ENCODE measurements around the gene ATF7. TPM values are rescaled to one million over a fixed set of nuclear protein-coding genes. Genes with fewer than 3 reads are reported as not detected.

The ATF7 gene
- total RNA-seq, 1 experiment from 2014 or later, result 26.9 TPM

DNA sequence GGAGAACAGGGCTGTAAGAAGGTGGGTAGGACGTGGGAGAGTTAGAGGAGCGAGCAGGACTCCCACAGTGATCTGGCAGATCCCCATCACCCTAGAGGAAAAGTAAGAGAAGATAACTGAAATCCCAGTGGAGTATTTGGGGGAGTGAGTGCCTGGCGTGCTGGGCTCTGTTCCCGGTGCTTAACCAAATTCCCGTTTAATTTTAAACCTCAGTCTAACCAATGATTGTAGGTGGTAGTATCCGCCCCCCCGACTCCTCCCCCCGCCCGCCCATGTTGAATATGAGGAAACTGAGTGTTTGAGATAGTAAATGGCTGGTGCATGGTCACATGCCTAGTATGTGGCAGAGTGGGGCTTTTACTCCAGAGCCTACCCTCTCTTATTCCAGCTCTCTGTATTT, 123.9 kb downstream of the ATF7 start:
- ChIA-PET POLR2A (no interaction called here), CTCF (no interaction called here)
- H3K27me3 Mint-ChIP-seq (ENCODE audit: insufficient read depth, unreplicated experiment), result no peaks in the 10 kb centered on the region
- DNase-seq, result no peak
- no peaks in the 10 kb centered on the region for H3K9me3 ChIP-seq
- no peaks in the 10 kb centered on the region for H3K27me3 ChIP-seq (replicated peaks; ENCODE audit: control insufficient read depth, insufficient read depth, low read length)
- H3K4me3 Mint-ChIP-seq (ENCODE audit: unreplicated experiment), result peak overlapping the region; percentile 80
- TF ChIP-seq, protein P1, sequence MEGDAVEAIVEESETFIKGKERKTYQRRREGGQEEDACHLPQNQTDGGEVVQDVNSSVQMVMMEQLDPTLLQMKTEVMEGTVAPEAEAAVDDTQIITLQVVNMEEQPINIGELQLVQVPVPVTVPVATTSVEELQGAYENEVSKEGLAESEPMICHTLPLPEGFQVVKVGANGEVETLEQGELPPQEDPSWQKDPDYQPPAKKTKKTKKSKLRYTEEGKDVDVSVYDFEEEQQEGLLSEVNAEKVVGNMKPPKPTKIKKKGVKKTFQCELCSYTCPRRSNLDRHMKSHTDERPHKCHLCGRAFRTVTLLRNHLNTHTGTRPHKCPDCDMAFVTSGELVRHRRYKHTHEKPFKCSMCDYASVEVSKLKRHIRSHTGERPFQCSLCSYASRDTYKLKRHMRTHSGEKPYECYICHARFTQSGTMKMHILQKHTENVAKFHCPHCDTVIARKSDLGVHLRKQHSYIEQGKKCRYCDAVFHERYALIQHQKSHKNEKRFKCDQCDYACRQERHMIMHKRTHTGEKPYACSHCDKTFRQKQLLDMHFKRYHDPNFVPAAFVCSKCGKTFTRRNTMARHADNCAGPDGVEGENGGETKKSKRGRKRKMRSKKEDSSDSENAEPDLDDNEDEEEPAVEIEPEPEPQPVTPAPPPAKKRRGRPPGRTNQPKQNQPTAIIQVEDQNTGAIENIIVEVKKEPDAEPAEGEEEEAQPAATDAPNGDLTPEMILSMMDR (IDR thresholded peaks at IDR 0.05; ENCODE audit: insufficient read depth in 1 of 2, low read depth in 1 of 2, low read length in 1 of 2, severe bottlenecking in 1 of 2, unreplicated experiment in 1 of 2), result no peak
- H3K36me3 Mint-ChIP-seq (ENCODE audit: insufficient read depth, unreplicated experiment), result peaks cover 38% of the 10 kb centered on the region
- H3K4me1 Mint-ChIP-seq (ENCODE audit: low read depth, unreplicated experiment), result peaks cover 24% of the 10 kb centered on the region
- H3K4me3 ChIP-seq (ENCODE audit: low read depth, low read length), result no peak overlapping the region; the same call in 1 of the 2 replicates
- peaks cover 2% of the 10 kb centered on the region for H3K36me3 ChIP-seq (ENCODE audit: control insufficient read depth, insufficient read depth, low read length)
- H3K4me1 ChIP-seq, result peaks cover 7% of the 10 kb centered on the region; the same call in 1 of the 2 replicates
- H3K27ac Mint-ChIP-seq (ENCODE audit: unreplicated experiment), result peak overlapping the region; percentile 86
- no peaks in the 10 kb centered on the region for H3K9me3 Mint-ChIP-seq (ENCODE audit: unreplicated experiment)
- BruUV-seq (replicated peaks), result no TSS peak
- intact Hi-C loops (cut with micrococcal nuclease; ENCODE audit: unreplicated experiment), result no loop called here

DNA sequence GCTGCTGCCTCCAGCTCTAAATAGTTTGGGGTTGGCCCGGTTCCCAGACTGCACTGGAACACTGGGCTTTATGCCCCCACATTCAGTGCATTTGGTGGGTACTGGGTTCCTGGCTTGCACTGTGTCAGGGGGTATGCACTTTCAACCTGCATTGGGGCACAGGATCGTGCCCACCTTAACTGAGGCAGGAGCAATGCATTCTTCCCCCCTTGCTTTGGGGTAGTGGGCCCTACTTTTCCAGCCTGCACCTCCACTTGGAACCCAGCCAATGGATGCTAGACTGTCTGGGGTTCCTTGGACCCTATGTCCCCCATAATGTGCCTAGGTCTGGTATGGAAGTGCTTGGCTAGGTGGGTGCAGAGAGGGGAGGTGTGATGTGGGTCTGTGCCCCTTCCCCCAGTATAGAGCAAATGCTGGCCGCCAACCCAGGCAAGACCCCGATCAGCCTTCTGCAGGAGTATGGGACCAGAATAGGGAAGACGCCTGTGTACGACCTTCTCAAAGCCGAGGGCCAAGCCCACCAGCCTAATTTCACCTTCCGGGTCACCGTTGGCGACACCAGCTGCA, 124.5 kb downstream of the ATF7 start:
- Mint-ChIP-seq H3K36me3 (ENCODE audit: insufficient read depth, unreplicated experiment) (peaks cover 32% of the 10 kb centered on the region), H3K27me3 (ENCODE audit: insufficient read depth, unreplicated experiment) (no peaks in the 10 kb centered on the region), H3K4me1 (ENCODE audit: low read depth, unreplicated experiment) (peaks cover 24% of the 10 kb centered on the region), H3K4me3 (ENCODE audit: unreplicated experiment) (peak overlapping the region; percentile 80), H3K27ac (ENCODE audit: unreplicated experiment) (peak overlapping the region; percentile 86), H3K9me3 (ENCODE audit: unreplicated experiment) (no peaks in the 10 kb centered on the region)
- intact Hi-C loops (cut with micrococcal nuclease; ENCODE audit: unreplicated experiment), result loop anchor here (1.0 to 2.0 kb wide), 4 partner anchors 8 to 777 kb away; no protein-coding TSS in a partner anchor
- TSS peak; percentile 72 for BruUV-seq (replicated peaks)
- Histone ChIP-seq H3K9me3 (no peaks in the 10 kb centered on the region), H3K4me3 (ENCODE audit: low read depth, low read length) (peak overlapping the region; percentile 63), H3K36me3 (ENCODE audit: control insufficient read depth, insufficient read depth, low read length) (no peaks in the 10 kb centered on the region), H3K27me3 (replicated peaks; ENCODE audit: control insufficient read depth, insufficient read depth, low read length) (no peaks in the 10 kb centered on the region), H3K4me1 (peaks cover 9% of the 10 kb centered on the region)
- ChIA-PET POLR2A (interaction anchor here (0.6 to 2.0 kb wide), 11 partner anchors 10 to 267 kb away, joined by 3 to 20 read pairs (median 6); partner anchors contain the start of genes AAAS, MYG1 and SP1), CTCF (interaction anchor here (0.7 to 1.7 kb wide), 10 partner anchors 10 to 437 kb away, joined by 3 to 18 read pairs (median 4); partner anchors contain the start of genes AAAS, ATP5MC2 and HOXC13)
- TF ChIP-seq, protein P1 (IDR thresholded peaks at IDR 0.05; ENCODE audit: insufficient read depth in 1 of 2, low read depth in 1 of 2, low read length in 1 of 2, severe bottlenecking in 1 of 2, unreplicated experiment in 1 of 2), result no peak
- DNase-seq, result no peak

DNA sequence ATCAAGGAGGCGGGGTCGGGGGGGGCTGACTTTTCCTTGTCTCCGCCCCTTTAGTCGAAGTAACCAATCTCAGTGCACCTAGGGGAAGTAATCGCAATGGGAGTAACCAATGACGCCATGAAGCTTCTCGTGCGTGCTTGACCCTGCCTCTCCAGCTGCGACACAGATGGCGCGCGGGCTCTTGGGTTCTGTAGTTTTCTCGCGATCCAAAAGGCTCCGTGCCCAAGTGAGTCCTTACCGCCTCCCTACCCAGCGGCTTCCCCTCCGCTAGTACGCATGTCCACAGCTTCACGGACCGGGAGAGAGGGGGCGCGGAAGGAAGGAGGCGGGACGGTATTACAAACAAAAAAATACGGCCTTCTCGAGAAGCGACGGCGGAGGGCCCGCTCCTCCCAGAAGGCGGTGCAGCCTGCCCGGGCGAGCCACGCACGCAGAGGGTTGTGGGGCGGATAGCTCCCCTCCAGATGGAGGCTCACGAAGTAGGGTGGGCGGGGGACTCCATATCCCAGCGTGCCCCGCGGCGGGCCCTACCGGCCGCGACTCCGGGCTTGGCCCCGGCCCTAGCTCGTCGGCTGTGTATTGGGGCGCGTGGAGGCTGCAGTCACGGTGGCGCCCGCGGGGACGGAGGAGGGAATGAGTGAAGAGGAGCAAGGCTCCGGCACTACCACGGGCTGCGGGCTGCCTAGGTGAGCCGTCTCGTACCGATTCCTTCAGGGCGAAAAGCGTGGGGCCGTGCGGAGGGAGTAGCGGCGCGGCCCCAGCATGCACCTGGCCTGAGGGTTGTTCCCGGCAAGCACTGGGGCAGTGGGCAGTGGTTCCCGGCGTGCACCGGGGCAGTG, 125.2 kb downstream of the ATF7 start, which contains the start of gene TARBP2:
TARBP2 (plus strand) TSS at position 508 of the 839 bp plus-strand sequence; CDS start at position 634, 126 bp downstream.
- no peaks in the 10 kb centered on the region for H3K36me3 ChIP-seq (ENCODE audit: control insufficient read depth, insufficient read depth, low read length)
- peak within 1 kb of the TSS; percentile 63 for H3K4me3 ChIP-seq (ENCODE audit: low read depth, low read length)
- TF ChIP-seq, protein P1 (IDR thresholded peaks at IDR 0.05; ENCODE audit: insufficient read depth in 1 of 2, low read depth in 1 of 2, low read length in 1 of 2, severe bottlenecking in 1 of 2, unreplicated experiment in 1 of 2), result no peak
- peaks cover 16% of the 10 kb centered on the region for H3K4me1 ChIP-seq
- Mint-ChIP-seq H3K9me3 (ENCODE audit: unreplicated experiment) (no peaks in the 10 kb centered on the region), H3K4me1 (ENCODE audit: low read depth, unreplicated experiment) (peaks cover 31% of the 10 kb centered on the region), H3K36me3 (ENCODE audit: insufficient read depth, unreplicated experiment) (peaks cover 28% of the 10 kb centered on the region), H3K27ac (ENCODE audit: unreplicated experiment) (peak within 1 kb of the TSS; percentile 86), H3K27me3 (ENCODE audit: insufficient read depth, unreplicated experiment) (no peaks in the 10 kb centered on the region), H3K4me3 (ENCODE audit: unreplicated experiment) (peak within 1 kb of the TSS; percentile 80)
- POLR2A ChIA-PET, result interaction anchor here (0.6 to 2.0 kb wide), 17 partner anchors 9 to 267 kb away, joined by 3 to 20 read pairs (median 4); partner anchors contain the start of genes AAAS, MYG1 and SP1
- no peaks in the 10 kb centered on the region for H3K9me3 ChIP-seq
- intact Hi-C loops (cut with micrococcal nuclease; ENCODE audit: unreplicated experiment), result loop anchor here (1.0 to 2.0 kb wide), 5 partner anchors 8 to 778 kb away; no protein-coding TSS in a partner anchor
- CTCF ChIA-PET, result interaction anchor here (0.6 to 2.2 kb wide), 15 partner anchors 8 to 438 kb away, joined by 3 to 18 read pairs (median 4); partner anchors contain the start of genes AAAS, ATP5MC2 and HOXC13
- H3K27me3 ChIP-seq (replicated peaks; ENCODE audit: control insufficient read depth, insufficient read depth, low read length), result no peaks in the 10 kb centered on the region
- no TSS peak for BruUV-seq (replicated peaks)
- DNase-seq, result peak; percentile 97 to 98
